ENCODE data around the gene ARRDC3.

Gene ARRDC3

DNA sequence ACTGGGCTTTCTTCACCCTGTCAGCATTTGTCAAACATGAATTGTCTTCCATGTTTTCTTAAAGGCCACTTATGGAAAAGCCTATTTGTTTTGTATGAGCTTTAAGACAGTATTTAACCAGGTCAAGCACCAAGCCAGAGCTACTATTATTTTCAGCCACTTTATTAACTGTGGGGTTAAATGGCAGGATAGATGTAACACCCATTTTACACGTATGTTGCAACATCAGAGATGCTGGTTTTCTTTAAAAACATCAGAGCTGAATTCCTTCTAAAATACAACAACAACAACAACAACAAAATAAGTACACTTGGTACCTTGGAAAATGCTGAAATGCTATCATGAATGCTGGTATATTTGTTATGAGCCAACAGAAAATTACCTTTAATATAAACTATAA lies 13.6 kb downstream of the ARRDC3 start:
- TF ChIP-seq, protein P1, sequence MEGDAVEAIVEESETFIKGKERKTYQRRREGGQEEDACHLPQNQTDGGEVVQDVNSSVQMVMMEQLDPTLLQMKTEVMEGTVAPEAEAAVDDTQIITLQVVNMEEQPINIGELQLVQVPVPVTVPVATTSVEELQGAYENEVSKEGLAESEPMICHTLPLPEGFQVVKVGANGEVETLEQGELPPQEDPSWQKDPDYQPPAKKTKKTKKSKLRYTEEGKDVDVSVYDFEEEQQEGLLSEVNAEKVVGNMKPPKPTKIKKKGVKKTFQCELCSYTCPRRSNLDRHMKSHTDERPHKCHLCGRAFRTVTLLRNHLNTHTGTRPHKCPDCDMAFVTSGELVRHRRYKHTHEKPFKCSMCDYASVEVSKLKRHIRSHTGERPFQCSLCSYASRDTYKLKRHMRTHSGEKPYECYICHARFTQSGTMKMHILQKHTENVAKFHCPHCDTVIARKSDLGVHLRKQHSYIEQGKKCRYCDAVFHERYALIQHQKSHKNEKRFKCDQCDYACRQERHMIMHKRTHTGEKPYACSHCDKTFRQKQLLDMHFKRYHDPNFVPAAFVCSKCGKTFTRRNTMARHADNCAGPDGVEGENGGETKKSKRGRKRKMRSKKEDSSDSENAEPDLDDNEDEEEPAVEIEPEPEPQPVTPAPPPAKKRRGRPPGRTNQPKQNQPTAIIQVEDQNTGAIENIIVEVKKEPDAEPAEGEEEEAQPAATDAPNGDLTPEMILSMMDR (conservative IDR thresholded peaks at IDR 0.05; ENCODE audit: control insufficient read depth, insufficient read depth, low read depth, low read length): no peak
- no peak overlapping the region for H3K4me3 ChIP-seq (ENCODE audit: control insufficient read depth, low read depth, low read length)
- DNase-seq (ENCODE audit: low read depth): no peak

DNA sequence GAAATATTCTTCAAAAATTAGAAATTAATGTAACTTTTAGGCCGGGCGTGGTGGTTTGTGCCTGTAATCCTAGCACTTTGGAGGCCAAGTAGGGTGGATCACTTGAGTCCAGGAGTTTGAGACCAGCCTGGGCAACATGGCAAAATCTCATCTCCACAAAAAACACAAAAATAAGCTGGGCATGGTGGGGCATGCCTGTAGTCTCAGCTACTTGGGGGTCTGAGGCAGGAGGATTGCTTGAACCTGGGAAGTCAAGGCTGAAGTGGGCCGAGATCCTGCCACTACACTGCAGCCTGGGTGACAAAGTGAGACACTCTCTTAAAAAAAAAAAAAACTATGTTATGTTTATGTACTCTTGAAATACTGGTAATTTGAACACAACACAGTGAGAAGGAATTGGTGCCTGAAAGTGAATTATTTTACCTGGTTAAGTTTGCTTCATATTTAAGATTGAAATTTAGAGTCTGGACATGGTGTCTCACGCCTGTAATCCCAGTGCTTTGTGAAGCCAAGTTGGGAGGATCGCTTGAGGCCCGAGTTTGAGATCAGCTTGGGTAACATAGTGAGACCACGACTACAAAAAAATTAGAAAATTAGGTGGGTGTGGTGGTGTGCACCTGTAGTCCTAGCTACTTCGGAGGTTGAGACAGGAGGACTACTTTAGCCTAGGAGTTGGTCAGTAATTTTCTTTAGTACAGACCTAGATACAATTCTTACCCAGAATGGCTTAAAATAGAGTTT lies 15.0 kb downstream of the ARRDC3 start:
- TF ChIP-seq, protein P1 (conservative IDR thresholded peaks at IDR 0.05; ENCODE audit: control insufficient read depth, insufficient read depth, low read depth, low read length): no peak
- DNase-seq (ENCODE audit: low read depth): no peak
- H3K4me3 ChIP-seq (ENCODE audit: control insufficient read depth, low read depth, low read length): no peak overlapping the region

DNA sequence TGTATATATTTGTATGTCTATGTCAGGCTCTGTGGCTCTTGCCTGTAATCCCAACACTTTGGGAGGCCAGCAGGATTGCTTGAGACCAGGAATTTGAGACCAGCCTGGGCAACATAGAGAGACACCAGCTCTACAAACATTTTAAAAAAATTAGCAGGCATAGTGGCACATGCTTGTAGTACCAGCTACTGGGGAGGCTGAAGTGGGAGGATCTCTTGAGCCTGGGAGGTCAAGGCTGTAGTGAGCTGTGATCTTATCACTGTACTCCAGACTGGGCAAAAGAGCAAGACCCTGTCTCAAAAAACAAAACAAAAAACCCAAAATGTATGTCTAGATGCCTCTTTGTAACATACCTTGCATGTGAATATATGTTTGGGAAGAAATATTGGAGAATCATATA lies 15.8 kb downstream of the ARRDC3 start:
- H3K4me3 ChIP-seq (ENCODE audit: control insufficient read depth, low read depth, low read length): no peak overlapping the region
- DNase-seq (ENCODE audit: low read depth): no peak
- TF ChIP-seq, protein P1 (conservative IDR thresholded peaks at IDR 0.05; ENCODE audit: control insufficient read depth, insufficient read depth, low read depth, low read length): no peak

DNA sequence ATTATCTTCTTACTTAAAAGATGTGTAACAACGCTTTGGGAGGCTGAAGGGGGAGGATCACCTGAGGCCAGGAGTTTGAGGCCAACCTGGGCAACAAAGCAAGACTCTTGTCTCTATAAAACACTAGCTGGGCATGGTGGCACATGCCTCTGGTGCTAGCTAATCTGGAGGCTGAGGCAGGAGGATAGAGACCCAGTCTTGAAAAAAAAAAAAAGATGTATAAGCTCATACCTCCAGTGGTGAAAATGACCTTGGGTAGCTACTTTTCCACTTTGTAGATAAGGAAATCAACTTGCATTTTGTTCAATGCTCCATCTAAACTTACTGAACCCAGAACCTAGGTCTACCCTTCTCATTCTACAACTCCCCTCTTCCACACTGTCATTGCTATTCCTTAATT lies 16.6 kb downstream of the ARRDC3 start:
- DNase-seq (ENCODE audit: low read depth): peak; percentile 33
- H3K4me3 ChIP-seq (ENCODE audit: control insufficient read depth, low read depth, low read length): no peak overlapping the region
- TF ChIP-seq, protein P1 (conservative IDR thresholded peaks at IDR 0.05; ENCODE audit: control insufficient read depth, insufficient read depth, low read depth, low read length): no peak

DNA sequence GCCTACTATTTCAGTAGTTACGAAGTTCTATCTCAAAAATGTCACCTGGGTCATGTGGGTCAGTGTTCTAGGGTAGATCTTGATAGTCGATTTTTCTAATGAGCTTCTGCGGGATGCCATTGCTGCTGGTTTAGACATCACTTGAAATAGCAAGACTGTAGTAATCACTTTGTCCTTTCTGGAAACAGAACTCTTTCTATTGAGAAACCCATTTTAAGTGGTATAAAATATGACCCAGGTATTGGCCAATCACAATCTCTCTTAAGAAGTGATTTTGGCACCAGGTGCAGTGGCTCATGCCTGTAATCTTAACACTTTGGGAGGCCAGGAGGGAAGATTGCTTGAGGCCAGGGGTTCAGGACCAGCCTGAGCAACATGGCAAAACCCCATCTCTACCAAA lies 17.6 kb downstream of the ARRDC3 start:
- DNase-seq (ENCODE audit: low read depth): no peak
- no peak overlapping the region for H3K4me3 ChIP-seq (ENCODE audit: control insufficient read depth, low read depth, low read length)
- TF ChIP-seq, protein P1 (conservative IDR thresholded peaks at IDR 0.05; ENCODE audit: control insufficient read depth, insufficient read depth, low read depth, low read length): no peak

DNA sequence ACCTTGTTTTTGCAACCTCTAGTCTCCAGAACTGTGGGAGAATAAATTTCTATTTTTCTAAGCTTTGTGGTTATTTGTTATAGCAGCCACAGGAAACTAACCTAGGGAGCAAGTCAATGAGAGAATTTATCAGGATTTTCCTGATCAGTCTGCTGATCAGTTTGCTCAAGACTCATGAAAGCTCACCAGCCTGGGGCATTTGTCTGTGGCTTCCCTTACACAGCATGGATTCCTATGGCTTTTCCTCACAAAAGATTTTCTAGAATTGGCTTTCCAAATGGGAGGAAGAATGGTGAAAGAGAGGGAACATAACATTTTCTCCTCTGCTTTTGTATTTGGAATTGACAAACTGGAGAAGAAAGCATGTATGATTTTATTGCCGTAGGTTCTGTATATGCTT lies 20.2 kb downstream of the ARRDC3 start:
- DNase-seq (ENCODE audit: low read depth): no peak
- TF ChIP-seq, protein P1 (conservative IDR thresholded peaks at IDR 0.05; ENCODE audit: control insufficient read depth, insufficient read depth, low read depth, low read length): no peak
- H3K4me3 ChIP-seq (ENCODE audit: control insufficient read depth, low read depth, low read length): no peak overlapping the region
